Measurements from ENCODE around the gene LPCAT3.
A peak's percentile ranks its signal among the peaks of the same experiment; 100 is the strongest.

The LPCAT3 gene

GRCh38 chr12:6937481-6938352 lies 80.6 kb downstream of the LPCAT3 start:
- DNase-seq (ENCODE audit: low read depth), result peak; percentile 86

DNA sequence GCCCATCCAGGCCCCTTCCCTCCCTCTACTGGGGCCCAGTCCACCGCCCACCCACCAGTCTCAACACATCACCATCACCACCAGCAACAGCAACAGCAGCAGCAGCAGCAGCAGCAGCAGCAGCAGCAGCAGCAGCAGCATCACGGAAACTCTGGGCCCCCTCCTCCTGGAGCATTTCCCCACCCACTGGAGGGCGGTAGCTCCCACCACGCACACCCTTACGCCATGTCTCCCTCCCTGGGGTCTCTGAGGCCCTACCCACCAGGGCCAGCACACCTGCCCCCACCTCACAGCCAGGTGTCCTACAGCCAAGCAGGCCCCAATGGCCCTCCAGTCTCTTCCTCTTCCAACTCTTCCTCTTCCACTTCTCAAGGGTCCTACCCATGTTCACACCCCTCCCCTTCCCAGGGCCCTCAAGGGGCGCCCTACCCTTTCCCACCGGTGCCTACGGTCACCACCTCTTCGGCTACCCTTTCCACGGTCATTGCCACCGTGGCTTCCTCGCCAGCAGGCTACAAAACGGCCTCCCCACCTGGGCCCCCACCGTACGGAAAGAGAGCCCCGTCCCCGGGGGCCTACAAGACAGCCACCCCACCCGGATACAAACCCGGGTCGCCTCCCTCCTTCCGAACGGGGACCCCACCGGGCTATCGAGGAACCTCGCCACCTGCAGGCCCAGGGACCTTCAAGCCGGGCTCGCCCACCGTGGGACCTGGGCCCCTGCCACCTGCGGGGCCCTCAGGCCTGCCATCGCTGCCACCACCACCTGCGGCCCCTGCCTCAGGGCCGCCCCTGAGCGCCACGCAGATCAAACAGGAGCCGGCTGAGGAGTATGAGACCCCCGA lies 81.4 kb downstream of the LPCAT3 start:
- DNase-seq (ENCODE audit: low read depth), result no peak

- no peak for DNase-seq (ENCODE audit: low read depth)
Measured at GRCh38 chr12:6936194-6936635, 82.1 kb downstream of the LPCAT3 start.

DNA sequence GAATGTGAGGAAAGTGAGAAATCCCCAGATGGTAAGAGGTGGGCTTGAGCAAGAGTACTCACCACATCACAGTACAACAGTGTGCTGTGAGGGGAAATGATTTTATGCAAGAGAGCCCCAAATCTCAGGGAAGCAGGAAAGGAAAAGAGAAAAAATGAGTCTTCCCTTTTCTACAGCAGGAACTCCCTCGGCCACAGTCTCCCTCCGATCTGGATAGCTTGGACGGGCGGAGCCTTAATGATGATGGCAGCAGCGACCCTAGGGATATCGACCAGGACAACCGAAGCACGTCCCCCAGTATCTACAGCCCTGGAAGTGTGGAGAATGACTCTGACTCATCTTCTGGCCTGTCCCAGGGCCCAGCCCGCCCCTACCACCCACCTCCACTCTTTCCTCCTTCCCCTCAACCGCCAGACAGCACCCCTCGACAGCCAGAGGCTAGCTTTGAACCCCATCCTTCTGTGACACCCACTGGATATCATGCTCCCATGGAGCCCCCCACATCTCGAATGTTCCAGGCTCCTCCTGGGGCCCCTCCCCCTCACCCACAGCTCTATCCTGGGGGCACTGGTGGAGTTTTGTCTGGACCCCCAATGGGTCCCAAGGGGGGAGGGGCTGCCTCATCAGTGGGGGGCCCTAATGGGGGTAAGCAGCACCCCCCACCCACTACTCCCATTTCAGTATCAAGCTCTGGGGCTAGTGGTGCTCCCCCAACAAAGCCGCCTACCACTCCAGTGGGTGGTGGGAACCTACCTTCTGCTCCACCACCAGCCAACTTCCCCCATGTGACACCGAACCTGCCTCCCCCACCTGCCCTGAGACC lies 82.7 kb downstream of the LPCAT3 start:
- DNase-seq (ENCODE audit: low read depth), result no peak

DNA sequence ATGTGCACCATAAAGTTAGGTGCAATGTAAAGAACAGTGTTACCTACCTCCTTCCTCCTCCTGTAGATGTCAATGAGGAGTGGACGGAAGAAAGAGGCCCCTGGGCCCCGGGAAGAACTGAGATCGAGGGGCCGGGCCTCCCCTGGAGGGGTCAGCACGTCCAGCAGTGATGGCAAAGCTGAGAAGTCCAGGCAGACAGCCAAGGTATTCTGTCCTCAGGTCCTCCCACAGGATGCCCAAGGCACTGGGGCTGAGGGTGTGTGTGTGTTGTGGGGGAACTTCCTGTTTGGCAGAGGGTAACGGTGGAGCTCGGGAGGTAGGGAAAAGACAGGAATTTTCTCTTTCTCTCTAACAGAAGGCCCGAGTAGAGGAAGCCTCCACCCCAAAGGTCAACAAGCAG lies 84.2 kb downstream of the LPCAT3 start:
- DNase-seq (ENCODE audit: low read depth), result no peak

DNA sequence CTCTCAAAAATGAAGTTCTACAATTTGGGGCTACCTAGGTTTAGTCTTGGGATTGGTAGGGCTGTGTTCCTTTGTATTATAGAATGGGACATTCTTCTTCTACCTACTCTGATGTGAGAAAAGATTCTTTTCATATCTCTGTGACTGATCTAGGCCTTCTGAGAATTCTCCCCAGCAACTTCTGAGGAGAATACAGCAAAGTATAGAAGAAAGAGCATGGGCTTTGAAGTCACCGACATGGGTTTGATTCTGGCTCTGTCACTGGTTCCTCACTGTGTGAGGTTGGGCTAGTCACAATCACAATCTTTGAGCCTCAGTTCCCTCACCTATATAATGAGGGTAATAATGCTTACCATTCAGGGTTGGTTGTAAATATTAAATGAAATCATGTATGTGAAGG lies 85.5 kb downstream of the LPCAT3 start:
- DNase-seq (ENCODE audit: low read depth), result no peak

DNA sequence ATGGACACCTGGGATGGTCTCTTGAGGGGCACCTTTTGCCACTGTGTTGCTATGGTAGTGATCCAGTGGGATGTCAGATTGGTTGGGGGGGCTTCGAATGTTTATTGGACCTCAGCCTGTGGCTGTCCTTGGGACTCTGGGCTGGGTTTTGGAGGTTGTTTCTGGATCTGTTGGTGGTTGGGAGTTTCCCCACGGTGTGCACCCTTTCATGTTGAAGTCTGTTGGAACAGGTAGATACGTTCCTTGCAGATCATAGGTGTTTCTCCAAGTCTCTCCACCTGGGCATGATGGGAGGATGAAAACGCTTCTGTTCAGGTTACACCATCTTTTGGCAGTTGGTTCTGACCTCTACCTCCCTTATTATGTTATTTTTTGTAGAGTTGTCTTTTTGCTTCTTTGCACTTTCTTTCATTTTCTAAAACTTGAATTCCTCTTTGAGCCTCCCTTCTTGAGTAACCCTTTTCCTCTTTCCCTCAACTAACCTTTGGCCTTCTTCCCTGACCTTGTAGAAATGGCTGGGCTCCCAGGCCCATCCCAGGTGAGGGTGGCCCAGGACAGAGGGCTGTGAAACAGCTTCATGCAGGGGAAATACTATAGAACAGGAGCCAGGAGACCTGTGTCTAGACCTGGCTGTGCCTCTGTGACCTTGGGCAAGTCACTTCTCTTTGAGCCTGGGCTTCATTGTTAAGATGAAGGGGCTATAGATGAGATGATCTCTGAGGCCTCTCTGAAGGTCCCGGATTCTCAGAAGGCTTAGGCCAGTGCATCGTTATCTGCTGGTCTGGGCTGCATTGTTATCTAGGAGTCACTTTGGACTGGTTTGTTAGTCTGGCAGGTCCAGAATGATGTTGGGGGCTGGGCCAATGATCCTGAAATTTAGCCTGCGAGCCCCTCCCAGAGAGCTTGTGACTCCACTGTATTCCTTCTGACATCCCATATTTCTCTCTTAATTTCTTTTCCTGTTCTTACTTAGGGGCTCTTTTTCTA lies 88.5 kb downstream of the LPCAT3 start:
- DNase-seq (ENCODE audit: low read depth), result no peak

DNA sequence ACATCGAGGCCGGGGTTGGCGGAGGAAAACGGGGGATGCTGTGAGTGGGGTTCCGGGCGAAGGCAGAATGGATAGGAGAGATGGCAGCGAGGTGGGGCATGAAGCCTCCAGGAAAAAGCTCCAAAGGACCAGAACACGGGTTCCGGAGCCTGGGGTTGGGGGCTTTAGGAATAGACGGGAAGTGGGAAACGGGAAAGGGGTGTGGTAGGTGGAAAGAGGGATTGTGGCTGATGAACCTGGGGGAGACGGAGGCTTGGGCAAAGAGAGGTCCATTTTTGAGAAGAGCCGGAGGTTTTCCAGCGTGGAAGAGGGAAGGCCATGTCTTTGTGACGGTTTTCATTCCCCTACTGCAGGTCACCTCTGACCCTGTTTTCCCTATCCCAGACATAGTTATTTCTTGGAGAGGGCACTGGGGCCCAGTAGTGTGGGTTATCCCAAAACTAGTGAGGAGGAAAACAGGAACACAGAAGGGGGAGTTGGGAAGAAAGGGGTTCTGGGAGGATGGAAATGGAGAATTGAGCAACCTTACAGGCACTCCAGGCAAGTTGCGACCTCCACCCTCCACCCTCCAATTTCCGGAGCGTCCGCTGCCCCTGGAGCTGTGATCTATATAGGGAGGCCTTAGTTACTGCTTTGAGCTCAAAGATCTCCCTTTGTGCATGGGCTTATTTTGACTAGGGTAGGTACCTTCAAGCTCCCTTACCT lies 89.4 kb downstream of the LPCAT3 start:
- no peak for DNase-seq (ENCODE audit: low read depth)

DNA sequence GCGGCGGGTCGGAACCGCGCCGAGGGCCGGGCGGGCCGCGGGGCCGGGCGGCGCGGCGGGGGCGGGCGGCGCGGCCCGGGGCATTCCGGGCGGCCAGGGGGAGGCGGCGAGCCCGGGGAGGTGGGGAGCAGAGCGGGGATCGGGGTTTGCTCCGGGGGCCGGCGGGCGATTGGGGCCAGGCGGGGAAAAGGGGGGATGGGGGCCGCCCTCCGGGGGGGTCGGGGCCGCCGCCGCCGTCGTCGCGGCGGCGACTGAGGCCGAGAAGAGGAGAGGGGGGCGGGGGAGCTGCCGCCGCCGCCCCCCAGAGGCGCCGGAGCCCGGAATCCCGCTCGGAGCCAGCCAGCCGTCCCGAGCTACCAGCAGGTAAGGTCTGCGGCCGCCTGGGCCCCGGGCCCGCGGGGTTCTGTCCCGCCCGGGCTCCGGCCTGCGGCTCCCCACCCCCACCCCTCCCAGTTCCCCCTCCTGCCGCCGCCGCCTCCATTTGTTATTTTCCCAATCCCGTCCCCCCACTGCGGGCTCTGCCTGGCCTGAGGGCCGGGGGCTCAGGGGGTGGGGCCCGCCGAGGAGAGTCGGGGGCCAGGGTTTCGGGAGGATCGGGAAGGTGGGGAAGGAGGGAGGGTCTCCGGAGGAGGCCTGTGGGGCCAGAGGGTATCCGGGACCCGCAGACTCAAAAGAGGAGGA lies 90.1 kb downstream of the LPCAT3 start:
- no peak for DNase-seq (ENCODE audit: low read depth)

- no peak for DNase-seq (ENCODE audit: low read depth)
Measured at GRCh38 chr12:6927379-6928021, 90.8 kb downstream of the LPCAT3 start, which contains the start of gene ATN1. Gene ATN1, plus strand, starts transcription at chr12:6927959. Its CDS starts 6,043 bp downstream, at chr12:6934002.
